Frontal cortex (tissue), 4 donors: ENCODE measurements around the gene TMEM187. TPM values are rescaled to one million over a fixed set of nuclear protein-coding genes. Genes with fewer than 3 reads are reported as not detected.
"Not testable (repeated sequence)": the region's sequence is repeated elsewhere in the genome, so short reads cannot be mapped to it uniquely, and the experiment has no call there.

Experiments used
- DNase-seq, 2 donors: peaks; one replicate each; pipeline ENCODE4 v3.0.0; 2012; ENCODE audit warnings: low spot score in 2 of 2
- FAIRE-seq: peaks from 2 replicates; lab custom pipeline; 2012; peaks lifted over from hg19 to GRCh38; lab: Jason Lieb, UNC
- total RNA-seq: library from RNA; depleted of rRNA; stranded (reverse); fragments of >200 nt; gene quantifications from one replicate; pipeline ENCODE4 v1.2.3, GENCODE V29; 2014
- donor health status: control.
- donor health status: control.
- donor health status: control.

TMEM187 gene
- total RNA-seq, 1 donor from 2014 or later: 1.6 TPM

DNA sequence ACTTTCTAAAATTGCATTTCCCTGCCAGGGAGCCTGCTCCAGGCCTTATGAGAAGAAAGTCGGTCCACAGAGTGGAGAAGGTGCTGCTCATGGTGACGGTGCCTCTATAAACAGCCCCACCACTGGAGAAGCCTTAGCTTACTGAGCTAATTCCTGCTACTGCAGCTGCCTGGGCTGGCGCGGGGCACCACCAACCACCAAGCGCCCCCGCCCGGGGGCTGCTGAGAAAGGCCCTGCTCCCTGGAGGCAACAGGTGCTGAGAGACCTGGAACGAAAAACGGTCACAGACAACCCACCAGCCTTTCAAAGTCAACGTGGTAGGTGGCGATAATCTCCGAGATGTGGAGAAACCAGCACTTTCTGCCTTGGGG lies 3.8 kb upstream of the TMEM187 start:
- DNase-seq (no peak), FAIRE-seq (no peak)

- DNase-seq (no peak), FAIRE-seq (no peak)
Observed at GRCh38 chrX:153969125-153969903, 3.2 kb upstream of the TMEM187 start.

- DNase-seq (no peak), FAIRE-seq (no peak)
Observed at GRCh38 chrX:153969904-153970356, 2.6 kb upstream of the TMEM187 start.

DNA sequence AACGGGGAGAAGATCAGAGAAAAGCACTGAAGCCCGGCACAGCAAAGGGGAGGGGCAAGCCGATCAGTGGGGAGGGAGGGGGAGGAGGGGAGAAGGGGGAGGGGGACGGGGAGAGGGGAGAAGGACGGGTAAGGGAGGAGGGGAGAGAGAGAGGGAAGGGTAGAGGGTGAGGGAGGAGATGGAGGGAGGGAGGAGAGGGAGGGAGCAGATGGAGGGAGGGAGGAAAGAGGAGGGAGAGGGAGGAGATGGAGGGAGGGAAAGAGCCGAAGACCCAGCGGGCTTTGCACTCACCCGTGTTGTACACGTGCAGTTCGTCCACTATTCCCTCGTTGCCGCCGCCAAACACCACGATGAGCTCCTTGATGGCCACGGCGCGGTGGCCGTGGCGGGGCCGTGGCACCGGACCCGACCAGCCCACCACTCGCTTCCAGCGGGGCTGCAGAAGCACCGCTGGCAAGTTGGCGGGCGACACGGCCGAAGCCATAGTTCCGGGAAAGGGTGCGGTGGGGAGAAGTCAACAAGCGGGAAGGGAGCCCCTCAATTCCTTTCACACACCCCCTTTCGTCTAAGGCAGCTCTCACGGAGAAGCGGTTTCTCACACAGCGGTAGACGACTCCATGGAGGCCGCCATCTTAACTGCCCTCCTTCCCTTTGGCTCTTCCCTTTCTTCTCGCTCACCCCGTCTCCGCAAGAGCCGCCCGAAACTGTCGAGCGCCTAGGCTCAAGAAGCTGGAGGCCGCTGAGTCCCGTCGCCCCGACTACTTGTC lies 2.0 kb upstream of the TMEM187 start:
- no peak for FAIRE-seq
- DNase-seq: peak in 1 of 2 donors; percentile 69

- no peak for FAIRE-seq
- DNase-seq: peak; percentile 71 to 90
Observed at GRCh38 chrX:153971124-153971449, 1.5 kb upstream of the TMEM187 start.

GRCh38 chrX:153971450-153972367 lies 845 bp upstream of the TMEM187 start, which contains the start of gene HCFC1:
HCFC1 (minus strand) TSS chrX:153971818; CDS start chrX:153970840, 978 bp downstream.
- DNase-seq (peak; percentile 60 to 87), FAIRE-seq (no peak)

DNA sequence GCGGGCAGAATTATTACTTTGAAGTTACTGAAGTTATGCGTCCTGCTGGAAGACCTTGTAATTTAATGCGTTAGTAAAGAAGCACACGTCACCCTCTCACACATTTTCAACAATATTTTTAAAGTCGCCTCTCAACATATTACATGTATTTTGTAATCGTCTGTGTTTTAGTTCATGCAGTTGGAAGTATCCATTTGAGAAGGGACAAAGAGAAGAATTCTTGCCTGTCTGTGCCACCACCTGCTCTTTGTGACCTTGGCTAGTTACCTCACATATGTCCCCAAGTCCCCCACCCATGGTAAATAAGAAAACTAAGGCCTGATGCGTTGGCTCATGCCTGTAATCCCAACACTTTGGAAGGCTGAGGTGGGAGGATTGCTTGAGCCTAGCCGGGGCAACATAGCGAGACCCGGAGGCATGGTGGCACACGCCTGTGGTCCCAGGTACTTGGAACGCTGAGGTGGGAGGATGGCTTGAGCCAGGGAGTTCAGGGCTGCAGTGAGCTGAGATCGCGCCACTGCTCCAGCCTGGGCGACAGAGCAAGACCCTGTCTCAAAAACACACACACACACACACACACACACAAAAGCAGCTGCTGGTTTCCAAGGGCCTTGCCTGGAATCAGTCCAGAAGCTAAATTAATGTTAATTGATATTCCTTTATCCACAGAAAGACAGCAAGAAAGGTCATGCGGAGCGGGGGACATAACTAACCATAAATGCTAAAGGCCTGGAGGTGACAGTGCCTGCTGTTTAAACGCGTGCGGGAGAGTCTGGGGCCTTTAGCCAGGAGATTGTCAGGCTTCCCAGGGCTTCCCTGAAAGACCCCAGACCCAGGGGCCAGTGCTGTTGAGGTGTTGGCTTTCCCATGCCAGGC lies 811 bp downstream of the TMEM187 start:
- FAIRE-seq: no peak
- DNase-seq: no peak

- no peak for DNase-seq
- FAIRE-seq: no peak
Observed at GRCh38 chrX:153974003-153974725, 1.6 kb downstream of the TMEM187 start.

DNA sequence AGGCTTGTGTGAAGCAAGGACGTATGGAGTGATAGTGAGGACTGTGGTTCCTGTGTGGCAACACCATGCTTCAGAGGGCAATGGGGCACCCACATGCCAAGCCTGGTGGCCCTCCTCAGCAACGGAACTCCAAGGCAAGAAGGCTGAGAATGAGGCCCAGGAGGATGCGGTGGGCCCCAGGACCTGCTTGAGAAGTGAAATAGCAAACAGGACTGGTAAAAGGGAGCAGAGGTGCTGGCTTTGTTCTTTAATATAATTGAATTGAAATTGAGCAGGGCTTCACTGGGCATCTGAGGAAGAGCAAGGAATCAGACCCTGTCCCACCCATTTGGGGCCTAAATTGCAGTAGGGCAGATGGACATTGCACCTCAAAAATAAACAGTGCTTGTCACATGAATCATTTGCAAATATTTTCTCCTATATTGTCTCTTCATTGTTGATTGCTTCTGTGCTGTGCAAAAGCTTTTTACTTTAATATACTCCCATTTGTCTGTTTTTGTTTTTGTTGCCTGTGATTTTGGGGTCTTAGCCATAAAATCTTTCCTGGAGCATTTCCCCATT lies 2.3 kb downstream of the TMEM187 start:
- DNase-seq (no peak), FAIRE-seq (no peak)

DNA sequence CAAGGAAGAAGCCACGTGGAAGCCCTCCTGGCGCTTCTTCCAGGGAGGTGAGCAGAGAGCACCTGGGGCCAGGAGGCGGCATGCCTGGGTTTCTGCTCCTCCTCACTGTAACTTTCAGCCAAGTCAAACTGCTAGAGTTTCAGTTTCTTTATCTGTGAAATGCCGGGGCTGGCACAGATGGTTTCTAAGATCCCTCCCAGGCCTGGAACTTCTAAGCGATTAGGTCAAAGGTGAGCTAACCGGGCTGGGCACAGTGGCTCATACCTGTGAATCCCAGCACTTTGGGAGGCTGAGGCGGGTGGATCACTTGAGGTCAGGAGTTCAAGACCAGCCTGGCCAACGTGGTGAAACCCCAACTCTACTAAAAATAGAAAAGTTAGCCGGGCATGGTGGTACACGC lies 7.8 kb downstream of the TMEM187 start:
- not testable (repeated sequence) for FAIRE-seq, DNase-seq

DNA sequence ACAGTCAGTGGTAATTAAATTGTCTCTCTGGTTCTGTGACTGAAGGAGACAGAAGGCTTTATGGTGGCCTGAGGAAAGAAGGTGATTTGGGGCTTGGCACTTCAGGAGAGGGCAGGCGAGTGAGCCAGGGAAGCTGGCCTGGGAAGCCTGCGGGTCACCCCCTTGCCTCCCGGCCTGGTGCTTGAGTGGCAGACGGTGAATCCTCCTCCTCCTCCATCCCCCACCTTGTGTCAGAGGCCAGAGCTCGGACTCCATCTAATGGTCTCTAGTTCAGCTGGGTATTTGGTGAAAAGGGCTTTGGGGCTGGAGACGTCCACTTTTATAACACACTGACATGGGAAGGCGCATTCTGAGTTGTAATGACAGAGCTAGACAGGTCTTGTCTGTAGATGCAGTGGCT lies 8.7 kb downstream of the TMEM187 start:
- FAIRE-seq (no peak), DNase-seq (no peak)

GRCh38 chrX:153981771-153982533 lies 9.4 kb downstream of the TMEM187 start:
- DNase-seq (no peak), FAIRE-seq (no peak)

DNA sequence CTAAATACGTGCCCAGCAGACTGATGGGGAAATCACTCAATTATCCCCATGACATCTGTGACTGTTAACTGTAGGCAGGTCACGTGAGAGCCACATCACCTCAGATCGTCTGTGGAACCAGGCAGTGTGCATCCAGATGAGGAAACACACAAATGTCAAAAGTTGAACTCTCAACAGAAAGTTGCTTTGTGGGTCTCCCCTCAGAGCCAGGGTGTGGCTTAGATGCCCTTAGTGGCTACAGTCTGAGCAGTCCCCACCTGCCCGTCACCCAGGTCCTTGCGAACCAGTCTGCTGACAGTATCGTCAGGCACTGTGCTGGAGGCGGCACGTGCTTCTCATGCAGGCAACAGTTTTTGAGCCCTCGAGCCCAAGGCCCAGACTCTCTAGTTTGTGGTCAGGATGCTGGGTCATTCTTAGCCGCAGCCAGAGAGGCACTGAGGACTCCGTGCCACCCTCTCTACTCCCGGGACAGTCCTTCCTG lies 10.8 kb downstream of the TMEM187 start:
- DNase-seq (no peak), FAIRE-seq (no peak)

- FAIRE-seq (no peak), DNase-seq (no peak)
Observed at GRCh38 chrX:153984351-153985178, 12.0 kb downstream of the TMEM187 start.

GRCh38 chrX:153988493-153988892 lies 15.9 kb downstream of the TMEM187 start:
- DNase-seq (no peak), FAIRE-seq (no peak)

- FAIRE-seq (no peak), DNase-seq (no peak)
Observed at GRCh38 chrX:153989973-153990655, 17.6 kb downstream of the TMEM187 start.
